IgD-negative memory B cell (primary cell): ENCODE measurements around the gene NOS1. TPM values are rescaled to one million over a fixed set of nuclear protein-coding genes. Genes with fewer than 3 reads are reported as not detected.
A peak's percentile ranks its signal among the peaks of the same experiment; 100 is the strongest.
"Not testable (repeated sequence)": the region's sequence is repeated elsewhere in the genome, so short reads cannot be mapped to it uniquely, and the experiment has no call there.

ENCODE experiments used
- H3K27ac Mint-ChIP-seq, 3 donors: one replicate each; pipeline ENCODE4 v1.8.0; 2020 to 2022; ENCODE audit warnings: mild to moderate bottlenecking in 3 of 3, mixed read lengths in 3 of 3, moderate library complexity in 1 of 3
- H3K27me3 Mint-ChIP-seq: one replicate; pipeline ENCODE4 v1.8.0; 2021; ENCODE audit warnings: mixed read lengths
- H3K36me3 Mint-ChIP-seq: one replicate; pipeline ENCODE4 v1.8.0; 2020; ENCODE audit warnings: mild to moderate bottlenecking, mixed read lengths
- H3K4me1 Mint-ChIP-seq, 3 donors: one replicate each; pipeline ENCODE4 v1.8.0; 2020 to 2022; ENCODE audit warnings: mixed read lengths in 3 of 3, mild to moderate bottlenecking in 1 of 3
- H3K4me3 Mint-ChIP-seq, 4 donors: one replicate each; pipeline ENCODE4 v1.8.0; 2020 to 2022; ENCODE audit warnings: mild to moderate bottlenecking in 4 of 4, mixed read lengths in 4 of 4, moderate library complexity in 3 of 4
- H3K9me3 Mint-ChIP-seq, 3 donors: one replicate each; pipeline ENCODE4 v1.8.0; 2020 to 2021; ENCODE audit warnings: mixed read lengths in 3 of 3, mild to moderate bottlenecking in 1 of 3
- polyA plus RNA-seq: library from polyadenylated mRNA; unstranded; fragments of 300-500 nt; fragmentation: Illumina TruSeq; gene quantifications from one replicate; pipeline ENCODE4 v1.2.3, GENCODE V29; 2021

The NOS1 gene
- polyA plus RNA-seq, 1 donor from 2014 or later: not detected

- peaks cover 0 to 3% (median 0%) of the 10 kb centered on the region in 3 donors for H3K9me3 Mint-ChIP-seq
- H3K4me3 Mint-ChIP-seq: no peak overlapping the region
- no peak overlapping the region for H3K27ac Mint-ChIP-seq
- no peaks in the 10 kb centered on the region for H3K4me1 Mint-ChIP-seq
- H3K27me3 Mint-ChIP-seq: peaks cover 19% of the 10 kb centered on the region
- no peaks in the 10 kb centered on the region for H3K36me3 Mint-ChIP-seq
Measured at GRCh38 chr12:117235261-117235660, 126.2 kb downstream of the NOS1 start.

GRCh38 chr12:117234441-117234840, 127.0 kb downstream of the NOS1 start:
- Mint-ChIP-seq H3K36me3 (no peaks in the 10 kb centered on the region), H3K27ac (no peak overlapping the region), H3K4me1 (no peaks in the 10 kb centered on the region), H3K9me3 (peaks cover 0 to 3% (median 0%) of the 10 kb centered on the region in 3 donors), H3K27me3 (peaks cover 19% of the 10 kb centered on the region), H3K4me3 (no peak overlapping the region)

GRCh38 chr12:117231750-117232149, 129.7 kb downstream of the NOS1 start:
- Mint-ChIP-seq H3K4me3 (no peak overlapping the region), H3K27ac (no peak overlapping the region), H3K9me3 (peaks cover 0 to 3% (median 0%) of the 10 kb centered on the region in 3 donors), H3K27me3 (peaks cover 30% of the 10 kb centered on the region), H3K4me1 (no peaks in the 10 kb centered on the region), H3K36me3 (no peaks in the 10 kb centered on the region)

GRCh38 chr12:117228239-117228638, 133.2 kb downstream of the NOS1 start:
- Mint-ChIP-seq H3K4me3 (peak overlapping the region in 1 of 4 donors; percentile 35), H3K9me3 (peaks cover 0 to 3% (median 0%) of the 10 kb centered on the region in 3 donors), H3K27ac (peak overlapping the region in 1 of 3 donors; percentile 71), H3K36me3 (no peaks in the 10 kb centered on the region), H3K4me1 (no peaks in the 10 kb centered on the region), H3K27me3 (peaks cover 24% of the 10 kb centered on the region)

GRCh38 chr12:117227000-117227653, 134.3 kb downstream of the NOS1 start:
- H3K27me3 Mint-ChIP-seq: peaks cover 20% of the 10 kb centered on the region
- H3K36me3 Mint-ChIP-seq: no peaks in the 10 kb centered on the region
- H3K9me3 Mint-ChIP-seq: peaks cover 0 to 3% (median 0%) of the 10 kb centered on the region in 3 donors
- no peak overlapping the region for H3K4me3 Mint-ChIP-seq
- H3K27ac Mint-ChIP-seq: peak overlapping the region in 1 of 3 donors; percentile 71
- no peaks in the 10 kb centered on the region for H3K4me1 Mint-ChIP-seq

- no peaks in the 10 kb centered on the region for H3K9me3 Mint-ChIP-seq
- H3K27ac Mint-ChIP-seq: no peak overlapping the region
- H3K27me3 Mint-ChIP-seq: peaks cover 17% of the 10 kb centered on the region
- H3K4me1 Mint-ChIP-seq: no peaks in the 10 kb centered on the region
- no peaks in the 10 kb centered on the region for H3K36me3 Mint-ChIP-seq
- H3K4me3 Mint-ChIP-seq: no peak overlapping the region
Measured at GRCh38 chr12:117226505-117226904, 134.9 kb downstream of the NOS1 start.

GRCh38 chr12:117225179-117225578, 136.2 kb downstream of the NOS1 start:
- Mint-ChIP-seq H3K27ac (no peak overlapping the region), H3K9me3 (no peaks in the 10 kb centered on the region), H3K36me3 (no peaks in the 10 kb centered on the region), H3K4me1 (no peaks in the 10 kb centered on the region), H3K27me3 (peaks cover 17% of the 10 kb centered on the region), H3K4me3 (no peak overlapping the region)

GRCh38 chr12:117220947-117221346, 140.5 kb downstream of the NOS1 start:
- H3K36me3 Mint-ChIP-seq, H3K27ac Mint-ChIP-seq, H3K4me3 Mint-ChIP-seq, H3K4me1 Mint-ChIP-seq, H3K27me3 Mint-ChIP-seq, H3K9me3 Mint-ChIP-seq: not testable (repeated sequence)

- Mint-ChIP-seq H3K27ac (no peak overlapping the region), H3K36me3 (peaks cover 2% of the 10 kb centered on the region), H3K4me3 (no peak overlapping the region), H3K4me1 (no peaks in the 10 kb centered on the region), H3K9me3 (no peaks in the 10 kb centered on the region), H3K27me3 (peaks cover 9% of the 10 kb centered on the region)
Measured at GRCh38 chr12:117218149-117218548, 143.3 kb downstream of the NOS1 start.

GRCh38 chr12:117216686-117217085, 144.7 kb downstream of the NOS1 start:
- Mint-ChIP-seq H3K4me1 (no peaks in the 10 kb centered on the region), H3K27me3 (peaks cover 9% of the 10 kb centered on the region), H3K27ac (no peak overlapping the region), H3K4me3 (no peak overlapping the region), H3K36me3 (peaks cover 2% of the 10 kb centered on the region), H3K9me3 (no peaks in the 10 kb centered on the region)

GRCh38 chr12:117214797-117215196, 146.6 kb downstream of the NOS1 start:
- Mint-ChIP-seq H3K9me3 (no peaks in the 10 kb centered on the region), H3K27ac (no peak overlapping the region), H3K4me3 (no peak overlapping the region), H3K36me3 (peaks cover 2% of the 10 kb centered on the region), H3K4me1 (no peaks in the 10 kb centered on the region), H3K27me3 (peaks cover 9% of the 10 kb centered on the region)

GRCh38 chr12:117213295-117213808, 148.1 kb downstream of the NOS1 start:
- no peaks in the 10 kb centered on the region for H3K4me1 Mint-ChIP-seq
- H3K27me3 Mint-ChIP-seq: peaks cover 8% of the 10 kb centered on the region
- no peak overlapping the region for H3K27ac Mint-ChIP-seq
- peaks cover 2% of the 10 kb centered on the region for H3K36me3 Mint-ChIP-seq
- H3K9me3 Mint-ChIP-seq: no peaks in the 10 kb centered on the region
- H3K4me3 Mint-ChIP-seq: no peak overlapping the region

- Mint-ChIP-seq H3K27ac (peak overlapping the region in 1 of 3 donors; percentile 80), H3K36me3 (peaks cover 2% of the 10 kb centered on the region), H3K9me3 (no peaks in the 10 kb centered on the region), H3K4me3 (no peak overlapping the region), H3K4me1 (no peaks in the 10 kb centered on the region), H3K27me3 (peaks cover 13% of the 10 kb centered on the region)
Measured at GRCh38 chr12:117212563-117213190, 148.7 kb downstream of the NOS1 start.

GRCh38 chr12:117210266-117210918, 151.0 kb downstream of the NOS1 start:
- Mint-ChIP-seq H3K27ac (no peak overlapping the region), H3K4me3 (no peak overlapping the region), H3K27me3 (peaks cover 14% of the 10 kb centered on the region), H3K9me3 (no peaks in the 10 kb centered on the region), H3K36me3 (peaks cover 1% of the 10 kb centered on the region), H3K4me1 (no peaks in the 10 kb centered on the region)

GRCh38 chr12:117209626-117210025, 151.8 kb downstream of the NOS1 start:
- no peaks in the 10 kb centered on the region for H3K4me1 Mint-ChIP-seq
- no peaks in the 10 kb centered on the region for H3K9me3 Mint-ChIP-seq
- peaks cover 11% of the 10 kb centered on the region for H3K27me3 Mint-ChIP-seq
- peaks cover 1% of the 10 kb centered on the region for H3K36me3 Mint-ChIP-seq
- no peak overlapping the region for H3K27ac Mint-ChIP-seq
- no peak overlapping the region for H3K4me3 Mint-ChIP-seq
